K562 (cell line): ENCODE measurements around the gene NRCAM.

Experiments
- ARID1B ChIP-seq: fragments of 450-650 bp; IDR thresholded peaks from 2 replicates; pipeline ENCODE4 v1.6.1; 2016; ENCODE audit warnings: antibody characterized with exemption, mild to moderate bottlenecking, inconsistent platforms
- BRCA1 ChIP-seq, 2 experiments: fragments of 450-650 bp in 1 of 2; sonication (generic) in 1 of 2; formaldehyde crosslinking in 1 of 2; IDR thresholded peaks; 2 replicates each; pipeline versions ENCODE4 v1.5.0 to v1.6.1; 2017 to 2020; ENCODE audit warnings: mild to moderate bottlenecking in 1 of 2, missing genetic modification reagents in 1 of 2
- JUN ChIP-seq, 2 experiments: sonication (generic) in 1 of 2; formaldehyde crosslinking in 1 of 2; IDR thresholded peaks; 2 replicates each; pipeline versions ENCODE4 v1.6.1 to v1.8.0; 2012 to 2022; ENCODE audit warnings: borderline replicate concordance in 2 of 2, mild to moderate bottlenecking in 2 of 2, improper control_type of control experiment in 1 of 2, low read depth in 1 of 2, low read length in 1 of 2, missing genetic modification reagents in 1 of 2
- LCOR ChIP-seq: sonication (generic); formaldehyde crosslinking; IDR thresholded peaks from 2 replicates; pipeline ENCODE4 v1.8.0; 2022; ENCODE audit warnings: mild to moderate bottlenecking, missing genetic modification reagents
- MTA2 ChIP-seq: fragments of 450-650 bp; IDR thresholded peaks from 2 replicates; pipeline ENCODE4 v1.6.1; 2016; ENCODE audit warnings: low read depth
- NFXL1 ChIP-seq: fragments of 450-650 bp; formaldehyde crosslinking; IDR thresholded peaks from 2 replicates; pipeline ENCODE4 v1.4.0; 2021; ENCODE audit warnings: mild to moderate bottlenecking
- POLR2A ChIP-seq: fragments of 450-650 bp; conservative IDR thresholded peaks from 2 replicates; pipeline ENCODE4 v1.6.1; 2016
- RBM25 ChIP-seq: fragments of 200-400 bp; formaldehyde crosslinking; IDR thresholded peaks from 2 replicates; pipeline ENCODE4 v1.6.1; 2018; ENCODE audit warnings: low read length, low read depth, moderate library complexity; ENCODE audit not compliant: severe bottlenecking
- REST ChIP-seq, 2 experiments: fragments of 450-650 bp; formaldehyde crosslinking in 1 of 2; IDR thresholded peaks; 2 replicates each; pipeline versions ENCODE4 v1.4.0 to v1.6.1; 2014 to 2020; ENCODE audit warnings: mild to moderate bottlenecking in 2 of 2, borderline replicate concordance in 1 of 2, low read depth in 1 of 2
- SETDB1 ChIP-seq: IDR thresholded peaks from one replicate; pipeline ENCODE4 v1.6.1; 2012; ENCODE audit warnings: low read length, control low read depth, inconsistent platforms
- SREBF2 ChIP-seq: sonication (generic); formaldehyde crosslinking; IDR thresholded peaks from 2 replicates; pipeline ENCODE4 v1.4.0; 2020; ENCODE audit warnings: mild to moderate bottlenecking, missing genetic modification reagents
- TSHZ1 ChIP-seq: fragments of 250-450 bp; sonication (Bioruptor Pico); IDR thresholded peaks from 2 replicates; pipeline ENCODE4 v1.4.0; 2020; ENCODE audit warnings: mild to moderate bottlenecking, moderate library complexity
- ZHX1 ChIP-seq: fragments of 150-350 bp; conservative IDR thresholded peaks from 2 replicates; pipeline ENCODE4 v1.6.1; 2014; ENCODE audit warnings: low read length

GRCh38 chr7:108108131-108108530, 348.1 kb downstream of the NRCAM start:
- no peak for TF ChIP-seq RBM25
- TF ChIP-seq SREBF2 (CRISPR knock-in tag) = no peak
- TF ChIP-seq SETDB1 = no peak
- no peak for TF ChIP-seq REST (IDR thresholded peaks at IDR 0.05; ENCODE audit: borderline replicate concordance)
- TF ChIP-seq REST (CRISPR knock-in tag; IDR thresholded peaks at IDR 0.05; ENCODE audit: low read depth) = no peak
- no peak for TF ChIP-seq BRCA1 (IDR thresholded peaks at IDR 0.05)
- TF ChIP-seq BRCA1 (CRISPR knock-in tag; IDR thresholded peaks at IDR 0.05) = no peak
- no peak for TF ChIP-seq TSHZ1 (CRISPR knock-in tag)
- no peak for TF ChIP-seq JUN (IDR thresholded peaks at IDR 0.05; ENCODE audit: borderline replicate concordance, low read depth, low read length)
- no peak for TF ChIP-seq JUN (CRISPR knock-in tag; IDR thresholded peaks at IDR 0.05; ENCODE audit: borderline replicate concordance)
- TF ChIP-seq NFXL1 = no peak
- TF ChIP-seq LCOR (CRISPR knock-in tag) = no peak
- no peak for TF ChIP-seq POLR2A
- TF ChIP-seq MTA2 = no peak
- TF ChIP-seq ARID1B = no peak
- TF ChIP-seq ZHX1 = no peak
